Erythroblast (primary cell): Measurements from ENCODE around the gene IMPACT.

Source experiments
- GATA1 ChIP-seq: IDR thresholded peaks from 2 replicates; pipeline ENCODE4 v1.6.1; 2011; ENCODE audit warnings: low read depth, mild to moderate bottlenecking, control low read depth, low read length, moderate library complexity
- POLR2A ChIP-seq: IDR thresholded peaks from 2 replicates; pipeline ENCODE4 v1.6.1; 2011; ENCODE audit warnings: mild to moderate bottlenecking, low read length

DNA sequence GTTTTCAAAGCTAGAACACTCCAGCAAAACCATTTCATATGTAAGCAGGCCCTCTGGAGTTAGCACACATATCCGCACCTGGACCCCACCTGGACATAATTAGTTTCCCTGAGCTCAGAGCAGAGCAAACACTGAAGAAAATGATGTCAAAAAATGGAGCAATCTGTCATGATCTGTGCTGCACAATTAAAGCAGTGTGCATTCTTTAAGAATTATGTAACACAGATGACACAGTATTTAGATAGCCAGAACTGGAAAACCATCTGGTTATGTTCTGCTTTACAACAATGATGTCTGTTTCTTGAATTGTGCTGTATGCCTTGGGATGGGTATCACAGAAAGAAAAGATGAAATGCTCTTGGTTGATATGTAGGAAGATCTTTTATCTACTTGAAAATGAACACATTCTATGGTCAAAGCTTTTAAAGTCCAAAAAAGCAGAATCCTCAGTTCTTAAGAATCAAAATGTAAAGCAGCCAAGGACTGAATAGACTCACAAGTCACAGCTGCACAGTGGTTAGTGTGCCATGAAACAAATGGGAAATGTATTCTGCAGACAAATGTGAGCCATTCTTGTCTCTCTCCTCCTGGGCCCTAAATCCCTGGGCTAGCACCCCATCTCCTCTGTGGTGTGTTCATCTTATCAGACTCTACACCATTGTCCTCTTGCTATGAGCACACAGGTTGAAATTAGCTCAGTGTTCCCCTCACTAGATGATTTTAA is 70.7 kb downstream of the IMPACT start:
- no peak for TF ChIP-seq POLR2A
- TF ChIP-seq GATA1 = no peak
